ENCODE data around the gene CFAP206.
A peak's percentile ranks its signal among the peaks of the same experiment; 100 is the strongest.

Gene CFAP206

DNA sequence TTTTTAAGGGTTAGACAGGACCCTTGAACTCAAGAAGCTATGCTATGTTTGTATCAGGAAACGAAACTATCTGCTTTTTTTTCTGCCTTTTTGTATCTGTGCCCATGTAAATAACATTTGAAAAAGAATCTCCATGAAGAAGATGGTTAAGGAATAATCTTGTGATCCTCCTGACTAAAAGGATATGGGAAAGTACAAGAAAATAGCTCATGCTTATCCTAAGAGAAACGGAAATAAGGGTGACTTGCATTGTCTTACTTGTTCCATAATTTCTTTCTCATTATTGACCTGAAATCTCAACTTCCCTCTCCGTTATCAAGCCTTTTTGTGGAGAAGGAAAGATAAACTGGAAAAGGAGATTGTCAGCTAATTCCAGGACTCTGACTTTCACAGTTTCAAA is 5.9 kb upstream of the CFAP206 start:
- Histone ChIP-seq H3K27me3 (ENCODE audit: insufficient read depth, low read length, poor library complexity) (no peaks in the 10 kb centered on the region), H3K23ac (ENCODE audit: low read length) (no peak overlapping the region), H3K56ac (ENCODE audit: low read length) (no peak overlapping the region), H3K79me2 (ENCODE audit: control insufficient read depth, insufficient read depth, low read length) (no peaks in the 10 kb centered on the region), H3K9ac (ENCODE audit: low read length) (no peak overlapping the region), H4K8ac (ENCODE audit: low read depth, low read length) (no peak overlapping the region), H2BK120ac (ENCODE audit: low read depth, low read length) (no peak overlapping the region), H3K4me2 (ENCODE audit: low read length) (no peak overlapping the region), H3K4me1 (ENCODE audit: control insufficient read depth, low read depth, low read length) (no peaks in the 10 kb centered on the region), H3K36me3 (ENCODE audit: control insufficient read depth, insufficient read depth, low read length) (no peaks in the 10 kb centered on the region), H2BK15ac (replicated peaks; ENCODE audit: low read depth) (no peak overlapping the region), H3K4ac (ENCODE audit: low read depth, low read length) (no peak overlapping the region), H3K18ac (ENCODE audit: low read length) (no peak overlapping the region), H2AK5ac (ENCODE audit: low read length) (no peak overlapping the region), H3K27ac (ENCODE audit: low read depth, low read length) (no peak overlapping the region), H2BK5ac (ENCODE audit: low read length) (no peak overlapping the region), H3K4me3 (ENCODE audit: low read length) (no peak overlapping the region), H3K79me1 (ENCODE audit: low read length) (no peaks in the 10 kb centered on the region), H4K5ac (ENCODE audit: low read length) (no peak overlapping the region)
- no peak for DNase-seq
- WGBS (ENCODE audit: extremely low coverage, insufficient coverage, low lambda C conversion rate), result no CpG with 5 or more reads among the region's 3 CpGs

DNA sequence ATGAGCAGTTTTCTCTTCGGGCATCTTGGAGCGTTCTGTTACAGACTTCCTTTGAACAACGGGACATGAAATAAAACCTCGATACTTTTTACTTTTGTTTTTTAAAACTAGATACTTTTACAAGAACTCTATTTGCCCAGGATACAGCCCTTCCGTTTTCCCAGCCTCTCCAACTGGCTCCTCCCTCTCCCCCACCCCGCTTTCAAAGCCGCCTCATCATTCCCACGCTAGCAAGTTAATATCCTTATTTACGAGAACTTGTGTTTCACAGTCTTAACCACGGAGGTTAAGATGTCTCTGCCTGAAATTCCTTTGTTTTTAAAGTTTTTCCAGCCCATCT is 241 bp upstream of the CFAP206 start:
- no peak overlapping the region for H3K18ac ChIP-seq (ENCODE audit: low read length)
- H3K4ac ChIP-seq (ENCODE audit: low read depth, low read length), result no peak overlapping the region
- no CpG with 5 or more reads among the region's 10 CpGs for WGBS (ENCODE audit: extremely low coverage, insufficient coverage, low lambda C conversion rate)
- H3K79me1 ChIP-seq (ENCODE audit: low read length), result no peaks in the 10 kb centered on the region
- no peak overlapping the region for H2AK5ac ChIP-seq (ENCODE audit: low read length)
- no peak overlapping the region for H3K27ac ChIP-seq (ENCODE audit: low read depth, low read length)
- peak overlapping the region; percentile 54 for H3K56ac ChIP-seq (ENCODE audit: low read length)
- no peaks in the 10 kb centered on the region for H3K79me2 ChIP-seq (ENCODE audit: control insufficient read depth, insufficient read depth, low read length)
- no peaks in the 10 kb centered on the region for H3K27me3 ChIP-seq (ENCODE audit: insufficient read depth, low read length, poor library complexity)
- no peaks in the 10 kb centered on the region for H3K36me3 ChIP-seq (ENCODE audit: control insufficient read depth, insufficient read depth, low read length)
- no peak overlapping the region for H2BK15ac ChIP-seq (replicated peaks; ENCODE audit: low read depth)
- H4K8ac ChIP-seq (ENCODE audit: low read depth, low read length), result no peak overlapping the region
- no peak overlapping the region for H4K5ac ChIP-seq (ENCODE audit: low read length)
- H3K9ac ChIP-seq (ENCODE audit: low read length), result peak overlapping the region; percentile 43
- no peak overlapping the region for H3K23ac ChIP-seq (ENCODE audit: low read length)
- H3K4me1 ChIP-seq (ENCODE audit: control insufficient read depth, low read depth, low read length), result no peaks in the 10 kb centered on the region
- peak overlapping the region; percentile 60 for H3K4me2 ChIP-seq (ENCODE audit: low read length)
- DNase-seq, result no peak
- H3K4me3 ChIP-seq (ENCODE audit: low read length), result peak overlapping the region; percentile 70
- H2BK5ac ChIP-seq (ENCODE audit: low read length), result no peak overlapping the region
- H2BK120ac ChIP-seq (ENCODE audit: low read depth, low read length), result no peak overlapping the region

DNA sequence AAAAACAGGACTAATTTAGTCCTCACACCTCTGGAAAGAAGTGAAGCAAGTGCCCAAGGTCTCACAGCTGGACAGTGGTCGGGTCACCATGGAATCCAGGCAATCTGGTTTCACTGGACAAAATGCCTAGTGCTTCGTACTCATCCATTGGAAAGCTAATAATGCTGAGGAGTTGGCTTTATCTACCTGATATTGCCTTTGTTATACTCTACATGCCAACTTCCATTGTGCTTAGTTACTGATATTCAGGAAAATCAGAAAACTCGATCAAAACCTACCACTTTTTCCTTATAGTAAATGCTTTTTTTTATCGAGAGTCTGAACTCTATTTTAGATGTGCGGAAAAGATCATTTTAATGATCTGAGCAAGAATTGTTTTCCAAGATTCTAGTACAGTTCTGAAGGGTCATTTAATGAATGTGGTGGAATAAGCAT is 966 bp downstream of the CFAP206 start:
- Histone ChIP-seq H4K5ac (ENCODE audit: low read length) (no peak overlapping the region), H3K79me2 (ENCODE audit: control insufficient read depth, insufficient read depth, low read length) (no peaks in the 10 kb centered on the region), H3K79me1 (ENCODE audit: low read length) (no peaks in the 10 kb centered on the region), H2AK5ac (ENCODE audit: low read length) (no peak overlapping the region), H3K27me3 (ENCODE audit: insufficient read depth, low read length, poor library complexity) (no peaks in the 10 kb centered on the region), H3K4me2 (ENCODE audit: low read length) (peak overlapping the region; percentile 8), H3K4me1 (ENCODE audit: control insufficient read depth, low read depth, low read length) (no peaks in the 10 kb centered on the region), H3K9ac (ENCODE audit: low read length) (peak overlapping the region; percentile 63), H4K8ac (ENCODE audit: low read depth, low read length) (no peak overlapping the region), H3K23ac (ENCODE audit: low read length) (no peak overlapping the region), H2BK120ac (ENCODE audit: low read depth, low read length) (no peak overlapping the region), H2BK15ac (replicated peaks; ENCODE audit: low read depth) (no peak overlapping the region), H3K56ac (ENCODE audit: low read length) (peak overlapping the region; percentile 84), H3K4me3 (ENCODE audit: low read length) (peak overlapping the region; percentile 32), H2BK5ac (ENCODE audit: low read length) (no peak overlapping the region), H3K4ac (ENCODE audit: low read depth, low read length) (peak overlapping the region; percentile 88), H3K18ac (ENCODE audit: low read length) (peak overlapping the region; percentile 95), H3K27ac (ENCODE audit: low read depth, low read length) (no peak overlapping the region), H3K36me3 (ENCODE audit: control insufficient read depth, insufficient read depth, low read length) (no peaks in the 10 kb centered on the region)
- no CpG with 5 or more reads among the region's 5 CpGs for WGBS (ENCODE audit: extremely low coverage, insufficient coverage, low lambda C conversion rate)
- DNase-seq, result no peak

DNA sequence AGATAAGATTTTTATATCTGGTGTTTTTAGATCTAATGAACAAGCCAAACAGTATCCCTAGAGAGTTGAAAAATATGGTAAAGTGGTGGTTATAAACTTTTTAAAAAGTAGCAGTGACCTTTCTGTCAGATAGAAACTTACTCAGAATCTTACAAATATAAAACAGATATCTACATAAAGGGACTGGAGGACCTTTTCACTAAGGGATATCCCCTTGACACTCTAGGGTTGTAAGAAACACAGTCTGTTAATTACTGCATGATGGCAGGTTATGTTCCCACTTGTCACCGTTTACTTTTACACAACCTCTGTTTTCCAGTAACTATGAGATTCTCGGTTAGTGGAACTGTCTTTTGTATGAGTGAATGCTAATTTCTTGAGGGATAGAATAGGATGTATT is 11.5 kb downstream of the CFAP206 start:
- H3K27ac ChIP-seq (ENCODE audit: low read depth, low read length), result no peak overlapping the region
- no peaks in the 10 kb centered on the region for H3K4me1 ChIP-seq (ENCODE audit: control insufficient read depth, low read depth, low read length)
- no peak overlapping the region for H4K5ac ChIP-seq (ENCODE audit: low read length)
- H3K9ac ChIP-seq (ENCODE audit: low read length), result no peak overlapping the region
- no peaks in the 10 kb centered on the region for H3K79me1 ChIP-seq (ENCODE audit: low read length)
- no peaks in the 10 kb centered on the region for H3K79me2 ChIP-seq (ENCODE audit: control insufficient read depth, insufficient read depth, low read length)
- no peak overlapping the region for H3K4me2 ChIP-seq (ENCODE audit: low read length)
- H3K36me3 ChIP-seq (ENCODE audit: control insufficient read depth, insufficient read depth, low read length), result no peaks in the 10 kb centered on the region
- no peak overlapping the region for H3K23ac ChIP-seq (ENCODE audit: low read length)
- H2AK5ac ChIP-seq (ENCODE audit: low read length), result no peak overlapping the region
- H2BK5ac ChIP-seq (ENCODE audit: low read length), result no peak overlapping the region
- H2BK15ac ChIP-seq (replicated peaks; ENCODE audit: low read depth), result no peak overlapping the region
- no peak overlapping the region for H3K4ac ChIP-seq (ENCODE audit: low read depth, low read length)
- no peak overlapping the region for H3K18ac ChIP-seq (ENCODE audit: low read length)
- no peak overlapping the region for H2BK120ac ChIP-seq (ENCODE audit: low read depth, low read length)
- H3K27me3 ChIP-seq (ENCODE audit: insufficient read depth, low read length, poor library complexity), result no peaks in the 10 kb centered on the region
- H3K56ac ChIP-seq (ENCODE audit: low read length), result no peak overlapping the region
- no CpG with 5 or more reads among the region's 2 CpGs for WGBS (ENCODE audit: extremely low coverage, insufficient coverage, low lambda C conversion rate)
- H3K4me3 ChIP-seq (ENCODE audit: low read length), result no peak overlapping the region
- H4K8ac ChIP-seq (ENCODE audit: low read depth, low read length), result no peak overlapping the region
- no peak for DNase-seq

DNA sequence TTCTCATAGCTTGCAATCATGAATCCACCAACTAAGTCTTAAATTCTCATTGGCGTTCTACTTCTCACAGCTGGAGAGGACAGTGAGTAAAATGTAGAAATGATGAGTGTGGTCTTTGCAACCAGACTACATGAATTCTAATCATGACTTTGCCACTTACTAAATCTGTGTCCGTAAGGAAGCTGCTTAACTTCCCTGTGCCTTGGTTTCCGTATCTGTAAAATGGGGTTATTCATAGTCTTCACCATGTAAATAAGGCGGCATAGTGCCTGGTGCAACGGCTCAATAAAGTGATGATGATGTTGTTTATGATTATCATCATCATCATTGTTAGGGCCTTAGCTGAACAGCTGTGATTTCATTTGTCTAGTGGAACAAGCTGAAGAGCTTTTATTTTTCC is 12.6 kb downstream of the CFAP206 start:
- Histone ChIP-seq H2BK15ac (replicated peaks; ENCODE audit: low read depth) (no peak overlapping the region), H2BK5ac (ENCODE audit: low read length) (no peak overlapping the region), H3K18ac (ENCODE audit: low read length) (no peak overlapping the region), H3K36me3 (ENCODE audit: control insufficient read depth, insufficient read depth, low read length) (no peaks in the 10 kb centered on the region), H4K5ac (ENCODE audit: low read length) (no peak overlapping the region), H3K79me2 (ENCODE audit: control insufficient read depth, insufficient read depth, low read length) (no peaks in the 10 kb centered on the region), H3K56ac (ENCODE audit: low read length) (no peak overlapping the region), H3K23ac (ENCODE audit: low read length) (no peak overlapping the region), H3K4me1 (ENCODE audit: control insufficient read depth, low read depth, low read length) (no peaks in the 10 kb centered on the region), H3K27ac (ENCODE audit: low read depth, low read length) (no peak overlapping the region), H3K4ac (ENCODE audit: low read depth, low read length) (no peak overlapping the region), H2AK5ac (ENCODE audit: low read length) (no peak overlapping the region), H3K27me3 (ENCODE audit: insufficient read depth, low read length, poor library complexity) (no peaks in the 10 kb centered on the region), H3K4me3 (ENCODE audit: low read length) (no peak overlapping the region), H3K9ac (ENCODE audit: low read length) (no peak overlapping the region), H4K8ac (ENCODE audit: low read depth, low read length) (no peak overlapping the region), H2BK120ac (ENCODE audit: low read depth, low read length) (no peak overlapping the region), H3K4me2 (ENCODE audit: low read length) (no peak overlapping the region), H3K79me1 (ENCODE audit: low read length) (no peaks in the 10 kb centered on the region)
- no CpG with 5 or more reads among the region's 5 CpGs for WGBS (ENCODE audit: extremely low coverage, insufficient coverage, low lambda C conversion rate)
- DNase-seq, result no peak

DNA sequence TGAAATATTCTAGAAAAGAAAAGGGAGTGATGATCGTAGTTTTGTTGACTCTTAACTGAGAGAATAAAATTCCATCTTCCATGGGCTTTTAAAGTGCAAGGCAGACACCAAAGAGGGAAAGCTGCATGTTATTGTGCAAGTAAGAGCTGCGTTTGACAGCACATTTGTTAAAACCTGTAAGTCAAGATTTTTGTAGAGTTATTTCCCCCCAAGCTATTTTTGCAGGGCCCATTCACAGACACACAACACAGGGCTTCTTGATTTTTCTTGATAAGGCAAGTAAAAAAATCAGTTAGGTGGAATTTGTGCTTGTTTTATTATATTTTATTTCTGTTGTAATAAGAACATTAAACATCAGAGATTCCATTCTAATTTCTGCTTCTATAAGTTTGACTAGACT is 13.8 kb downstream of the CFAP206 start:
- H3K4ac ChIP-seq (ENCODE audit: low read depth, low read length), result no peak overlapping the region
- no peak overlapping the region for H3K23ac ChIP-seq (ENCODE audit: low read length)
- H2BK120ac ChIP-seq (ENCODE audit: low read depth, low read length), result no peak overlapping the region
- no CpG with 5 or more reads among the region's 2 CpGs for WGBS (ENCODE audit: extremely low coverage, insufficient coverage, low lambda C conversion rate)
- H3K79me2 ChIP-seq (ENCODE audit: control insufficient read depth, insufficient read depth, low read length), result no peaks in the 10 kb centered on the region
- no peak overlapping the region for H3K9ac ChIP-seq (ENCODE audit: low read length)
- peak; percentile 14 for DNase-seq
- no peak overlapping the region for H2AK5ac ChIP-seq (ENCODE audit: low read length)
- H4K5ac ChIP-seq (ENCODE audit: low read length), result no peak overlapping the region
- H3K4me2 ChIP-seq (ENCODE audit: low read length), result no peak overlapping the region
- no peak overlapping the region for H3K56ac ChIP-seq (ENCODE audit: low read length)
- no peaks in the 10 kb centered on the region for H3K27me3 ChIP-seq (ENCODE audit: insufficient read depth, low read length, poor library complexity)
- no peak overlapping the region for H4K8ac ChIP-seq (ENCODE audit: low read depth, low read length)
- no peaks in the 10 kb centered on the region for H3K4me1 ChIP-seq (ENCODE audit: control insufficient read depth, low read depth, low read length)
- no peaks in the 10 kb centered on the region for H3K36me3 ChIP-seq (ENCODE audit: control insufficient read depth, insufficient read depth, low read length)
- no peak overlapping the region for H2BK15ac ChIP-seq (replicated peaks; ENCODE audit: low read depth)
- no peak overlapping the region for H3K27ac ChIP-seq (ENCODE audit: low read depth, low read length)
- no peak overlapping the region for H2BK5ac ChIP-seq (ENCODE audit: low read length)
- H3K79me1 ChIP-seq (ENCODE audit: low read length), result no peaks in the 10 kb centered on the region
- no peak overlapping the region for H3K18ac ChIP-seq (ENCODE audit: low read length)
- H3K4me3 ChIP-seq (ENCODE audit: low read length), result no peak overlapping the region

All from mesendoderm (in vitro differentiated cells).